ENCODE measurements around the gene MELTF. TPM values are rescaled to one million over a fixed set of nuclear protein-coding genes. Genes with fewer than 3 reads are reported as not detected.
A peak's percentile ranks its signal among the peaks of the same experiment; 100 is the strongest.
"Not testable (repeated sequence)": the region's sequence is repeated elsewhere in the genome, so short reads cannot be mapped to it uniquely, and the experiment has no call there.

MELTF gene
- total RNA-seq: 10 to 100 TPM in 2 of 4 donors, 1 to 10 TPM in 2; 5.0 to 11.5 (median 9.0) TPM

- H3K4me1 ChIP-seq: peaks cover 0 to 25% (median 5%) of the 10 kb centered on the region in 3 donors
- no CpG with 5 or more reads among the region's 60 CpGs for WGBS, 2 donors (ENCODE audit: low coverage in 1 of 2)
- H3K27ac ChIP-seq: peak within 1 kb of the TSS in 3 of 4 donors; percentile 49 to 78 (median 54)
- peaks cover 36% of the 10 kb centered on the region for H3K27me3 ChIP-seq
- H3K4me3 ChIP-seq: peak within 1 kb of the TSS; percentile 20 to 59
- ATAC-seq: peak; percentile 74
- TF ChIP-seq, protein P1, sequence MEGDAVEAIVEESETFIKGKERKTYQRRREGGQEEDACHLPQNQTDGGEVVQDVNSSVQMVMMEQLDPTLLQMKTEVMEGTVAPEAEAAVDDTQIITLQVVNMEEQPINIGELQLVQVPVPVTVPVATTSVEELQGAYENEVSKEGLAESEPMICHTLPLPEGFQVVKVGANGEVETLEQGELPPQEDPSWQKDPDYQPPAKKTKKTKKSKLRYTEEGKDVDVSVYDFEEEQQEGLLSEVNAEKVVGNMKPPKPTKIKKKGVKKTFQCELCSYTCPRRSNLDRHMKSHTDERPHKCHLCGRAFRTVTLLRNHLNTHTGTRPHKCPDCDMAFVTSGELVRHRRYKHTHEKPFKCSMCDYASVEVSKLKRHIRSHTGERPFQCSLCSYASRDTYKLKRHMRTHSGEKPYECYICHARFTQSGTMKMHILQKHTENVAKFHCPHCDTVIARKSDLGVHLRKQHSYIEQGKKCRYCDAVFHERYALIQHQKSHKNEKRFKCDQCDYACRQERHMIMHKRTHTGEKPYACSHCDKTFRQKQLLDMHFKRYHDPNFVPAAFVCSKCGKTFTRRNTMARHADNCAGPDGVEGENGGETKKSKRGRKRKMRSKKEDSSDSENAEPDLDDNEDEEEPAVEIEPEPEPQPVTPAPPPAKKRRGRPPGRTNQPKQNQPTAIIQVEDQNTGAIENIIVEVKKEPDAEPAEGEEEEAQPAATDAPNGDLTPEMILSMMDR (IDR thresholded peaks at IDR 0.05): peak in 3 of 4 experiments; percentile 54 to 88 (median 79)
- peak in 1 of 2 donors; percentile 17 for TF ChIP-seq POLR2A (IDR thresholded peaks at IDR 0.05)
- no peak for TF ChIP-seq POLR2AphosphoS5 (IDR thresholded peaks at IDR 0.05)
- no peaks in the 10 kb centered on the region for H3K9me3 ChIP-seq
- no peaks in the 10 kb centered on the region for H3K36me3 ChIP-seq
These were observed at the start of gene MELTF for GRCh38 chr3:197029511-197030167. TSS of gene MELTF (minus strand) at chr3:197029817. CDS start at chr3:197029702, 115 bp downstream.

DNA sequence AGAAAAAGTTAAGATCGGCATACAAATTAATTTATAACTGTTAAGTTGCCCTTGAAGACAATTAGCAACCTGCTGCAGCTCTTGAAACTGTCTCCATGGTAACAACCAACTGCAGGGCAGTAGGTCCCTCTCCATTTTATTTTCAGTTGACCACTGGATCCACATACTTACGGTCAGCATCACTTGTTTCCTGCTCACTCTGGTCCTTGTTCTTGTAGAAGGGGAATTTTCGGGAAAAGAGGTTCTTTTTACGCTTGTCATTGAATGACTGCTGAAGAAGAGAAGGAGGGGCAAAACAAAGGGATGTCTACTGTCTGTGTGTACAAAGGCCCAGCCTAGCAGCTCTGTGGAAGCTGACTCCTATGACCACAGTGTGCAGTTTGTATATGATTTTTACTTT, 46.8 kb upstream of the MELTF start:
- WGBS, 2 donors (ENCODE audit: low coverage in 1 of 2): 89 to 94% methylated on average over 3 to 4 of the region's 4 CpGs
- TF ChIP-seq, protein P1 (IDR thresholded peaks at IDR 0.05): no peak
- TF ChIP-seq EP300 (IDR thresholded peaks at IDR 0.05): no peak
- no peak for TF ChIP-seq POLR2A (IDR thresholded peaks at IDR 0.05)
- TF ChIP-seq POLR2AphosphoS5 (IDR thresholded peaks at IDR 0.05): no peak

DNA sequence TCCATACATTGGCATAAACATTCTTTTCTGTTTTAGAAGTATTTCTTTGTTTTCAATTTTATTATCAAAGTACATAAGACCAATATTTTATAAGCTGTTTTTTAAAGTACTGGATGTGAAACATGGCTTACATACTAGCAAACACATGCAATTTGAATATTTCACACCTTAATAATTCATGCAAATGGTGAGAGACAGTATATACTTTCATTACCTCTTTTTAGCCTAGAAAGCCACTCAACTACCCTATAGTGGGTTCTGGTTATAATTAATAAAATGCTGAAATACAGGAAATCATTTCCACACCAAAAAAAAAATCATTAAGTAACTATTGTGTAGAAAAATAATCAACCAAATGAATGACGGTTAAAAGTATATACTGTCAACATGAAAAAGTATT, 38.5 kb upstream of the MELTF start:
- Histone ChIP-seq H3K4me3 (no peak overlapping the region), H3K4me1 (no peaks in the 10 kb centered on the region), H3K9me3 (no peaks in the 10 kb centered on the region), H3K27ac (no peak overlapping the region), H3K36me3 (peaks cover 0 to 39% of the 10 kb centered on the region in 2 donors), H3K27me3 (no peaks in the 10 kb centered on the region)
- ATAC-seq: no peak
- WGBS, 2 donors (ENCODE audit: low coverage in 1 of 2): 82 to 95% methylated on average over 1 of the region's 1 CpG
- TF ChIP-seq EP300 (IDR thresholded peaks at IDR 0.05) (no peak), POLR2A (IDR thresholded peaks at IDR 0.05) (no peak), POLR2AphosphoS5 (IDR thresholded peaks at IDR 0.05) (no peak)
- TF ChIP-seq, protein P1 (IDR thresholded peaks at IDR 0.05): no peak

More for the DNA sequence above, 46.8 kb upstream of the MELTF start:
- ATAC-seq: no peak
- no peaks in the 10 kb centered on the region for H3K27me3 ChIP-seq
- no peaks in the 10 kb centered on the region for H3K9me3 ChIP-seq
- H3K27ac ChIP-seq: no peak overlapping the region
- no peak overlapping the region for H3K4me3 ChIP-seq
- no peaks in the 10 kb centered on the region for H3K4me1 ChIP-seq
- peaks cover 0 to 23% of the 10 kb centered on the region in 2 donors for H3K36me3 ChIP-seq

- Histone ChIP-seq H3K36me3 (peaks cover 0 to 66% of the 10 kb centered on the region in 2 donors), H3K27me3 (no peaks in the 10 kb centered on the region), H3K9me3 (no peaks in the 10 kb centered on the region), H3K27ac (no peak overlapping the region), H3K4me1 (no peaks in the 10 kb centered on the region), H3K4me3 (no peak overlapping the region)
- ATAC-seq: no peak
- WGBS, 2 donors (ENCODE audit: low coverage in 1 of 2): 100% methylated on average over 1 of the region's 1 CpG
- no peak for TF ChIP-seq POLR2A (IDR thresholded peaks at IDR 0.05)
- TF ChIP-seq, protein P1 (IDR thresholded peaks at IDR 0.05): no peak
- TF ChIP-seq EP300 (IDR thresholded peaks at IDR 0.05): no peak
- TF ChIP-seq POLR2AphosphoS5 (IDR thresholded peaks at IDR 0.05): no peak
These were observed 35.2 kb upstream of the MELTF start for GRCh38 chr3:197064771-197065170.

DNA sequence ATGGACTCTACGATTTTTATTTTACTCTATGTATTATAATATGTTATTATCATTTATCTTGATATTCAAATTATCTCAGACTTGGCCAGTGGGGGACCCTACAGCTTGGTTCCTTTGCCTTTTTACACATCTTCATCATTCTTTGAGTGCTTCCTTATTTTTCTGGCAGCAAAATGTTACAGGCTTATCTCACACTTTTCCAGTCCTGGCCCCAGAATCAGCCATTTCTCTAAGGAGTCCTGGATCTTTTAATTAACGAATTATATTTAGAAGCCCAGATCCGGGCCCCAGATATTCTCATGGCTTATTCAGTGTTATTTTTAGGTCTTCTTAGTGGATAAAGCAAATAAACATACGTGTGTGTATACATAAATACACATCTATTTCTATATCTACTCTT, 32.8 kb upstream of the MELTF start:
- H3K27ac ChIP-seq: no peak overlapping the region
- peaks cover 0 to 89% of the 10 kb centered on the region in 2 donors for H3K36me3 ChIP-seq
- 73 to 81% methylated on average over 4 of the region's 4 CpGs for WGBS, 2 donors (ENCODE audit: low coverage in 1 of 2)
- no peak for TF ChIP-seq POLR2A (IDR thresholded peaks at IDR 0.05)
- TF ChIP-seq, protein P1 (IDR thresholded peaks at IDR 0.05): no peak
- no peak for TF ChIP-seq POLR2AphosphoS5 (IDR thresholded peaks at IDR 0.05)
- TF ChIP-seq EP300 (IDR thresholded peaks at IDR 0.05): no peak
- H3K4me3 ChIP-seq: no peak overlapping the region
- H3K4me1 ChIP-seq: no peaks in the 10 kb centered on the region
- no peak for ATAC-seq
- H3K9me3 ChIP-seq: no peaks in the 10 kb centered on the region
- no peaks in the 10 kb centered on the region for H3K27me3 ChIP-seq

- WGBS, 2 donors (ENCODE audit: low coverage in 1 of 2): 81 to 93% methylated on average over 2 to 6 of the region's 6 CpGs
- not testable (repeated sequence) for H3K27ac ChIP-seq, H3K4me3 ChIP-seq, H3K4me1 ChIP-seq, ATAC-seq, H3K9me3 ChIP-seq, H3K27me3 ChIP-seq
- peaks cover 0 to 90% of the 10 kb centered on the region in 2 donors for H3K36me3 ChIP-seq
These were observed 22.0 kb upstream of the MELTF start for GRCh38 chr3:197051637-197052036.

All from gastroesophageal sphincter (tissue), 4 donors.